Hepatocyte (in vitro differentiated cells): Measurements from ENCODE around the gene UTRN.

Source experiments
- CTCF ChIP-seq: fragments of 200-600 bp; sonication (generic); IDR thresholded peaks from 2 replicates; pipeline ENCODE4 v1.5.1; 2016; ENCODE audit warnings: antibody characterized with exemption, mild to moderate bottlenecking; ENCODE audit not compliant: poor library complexity
- EZH2 ChIP-seq: fragments of 200-600 bp; sonication (generic); IDR thresholded peaks from 2 replicates; pipeline ENCODE4 v1.6.1; 2016; ENCODE audit warnings: antibody characterized with exemption, mild to moderate bottlenecking, borderline replicate concordance

GRCh38 chr6:144252259-144252658 is 32.9 kb upstream of the UTRN start:
- TF ChIP-seq EZH2, result no peak
- TF ChIP-seq CTCF, result no peak
